CD4-positive, alpha-beta T cell treated with Interleukin-15 for 1 hour (primary cell): ENCODE results near the gene SSX2.
"Not testable (repeated sequence)": the region's sequence is repeated elsewhere in the genome, so short reads cannot be mapped to it uniquely, and the experiment has no call there.

Experiments used
- DNase-seq: peaks from one replicate; pipeline ENCODE4 v3.0.0-alpha.2; 2020

Gene SSX2

GRCh38 chrX:52707078-52707477 lies at the start of gene SSX2:
TSS of gene SSX2 (minus strand) at chrX:52707178. CDS start at chrX:52705749, 1,429 bp downstream.
- not testable (repeated sequence) for DNase-seq

DNA sequence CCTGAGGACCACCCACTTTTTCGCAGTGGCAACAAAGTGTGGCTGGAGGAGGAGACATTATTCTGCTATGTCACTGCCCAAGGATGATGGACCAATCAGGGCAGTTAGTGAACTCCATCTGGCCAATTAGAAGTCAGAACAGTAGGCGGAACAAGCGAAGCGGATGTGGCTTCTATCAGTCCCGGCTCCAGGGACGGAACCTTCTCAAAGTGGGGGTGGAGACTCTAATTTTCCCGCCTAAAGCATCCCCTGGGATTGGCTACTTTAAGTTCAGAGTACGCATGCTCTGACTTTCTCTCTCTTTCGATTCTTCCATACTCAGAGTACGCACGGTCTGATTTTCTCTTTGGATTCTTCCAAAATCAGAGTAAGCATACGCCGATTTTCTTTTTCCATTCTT lies 44.0 kb upstream of the SSX2 start, which contains the start of gene SSX2B:
SSX2B (plus strand) TSS at position 301 of the 400 bp plus-strand sequence. CDS start 1,429 bp downstream, outside the sequence.
- not testable (repeated sequence) for DNase-seq

DNA sequence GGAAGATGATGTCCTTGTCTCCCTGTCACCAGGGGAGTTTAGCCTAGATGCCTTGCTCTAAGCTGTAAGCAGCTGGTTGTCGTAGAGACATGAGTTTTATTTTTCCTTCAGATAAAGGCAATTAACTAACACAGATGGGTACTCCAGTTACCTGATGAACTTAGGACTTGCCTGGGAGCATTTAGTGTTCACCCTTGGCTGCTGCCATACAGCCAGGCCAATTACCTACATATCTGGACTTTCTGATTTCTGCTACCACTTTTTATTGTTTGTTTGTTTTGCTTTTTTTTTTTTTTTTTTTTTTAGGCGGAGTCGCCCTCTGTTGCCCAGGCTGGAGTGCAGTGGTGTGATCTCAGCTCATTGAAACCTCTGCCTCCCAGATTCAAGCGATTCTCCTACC lies 14.9 kb downstream of the SSX2 start:
- DNase-seq, result not testable (repeated sequence)

GRCh38 chrX:52662218-52662617 lies 44.8 kb downstream of the SSX2 start:
- DNase-seq, result not testable (repeated sequence)

DNA sequence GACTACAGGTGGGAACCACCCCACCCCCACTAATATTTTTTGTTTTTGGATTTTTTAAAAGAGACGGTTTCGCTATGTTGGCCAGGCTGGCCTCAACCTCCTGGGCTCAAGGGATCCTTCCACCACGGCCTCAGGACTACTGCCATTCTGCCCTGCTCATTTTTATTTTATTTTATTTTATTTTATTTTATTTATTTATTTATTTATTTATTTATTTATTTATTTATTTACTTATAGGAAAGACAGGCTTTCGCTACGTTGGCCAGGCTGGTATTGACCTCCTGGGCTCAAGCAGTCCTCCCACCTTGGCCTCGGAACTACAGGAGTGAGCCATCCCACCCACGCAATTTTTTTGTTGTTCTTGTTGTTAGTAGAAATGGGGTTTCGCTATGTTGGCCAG lies 51.5 kb downstream of the SSX2 start:
- DNase-seq, result not testable (repeated sequence)

- not testable (repeated sequence) for DNase-seq
Observed at GRCh38 chrX:52654800-52655199, 52.2 kb downstream of the SSX2 start, which contains the start of gene SSX7. TSS of gene SSX7 (minus strand) at chrX:52654900. CDS start at chrX:52653472, 1,428 bp downstream.

DNA sequence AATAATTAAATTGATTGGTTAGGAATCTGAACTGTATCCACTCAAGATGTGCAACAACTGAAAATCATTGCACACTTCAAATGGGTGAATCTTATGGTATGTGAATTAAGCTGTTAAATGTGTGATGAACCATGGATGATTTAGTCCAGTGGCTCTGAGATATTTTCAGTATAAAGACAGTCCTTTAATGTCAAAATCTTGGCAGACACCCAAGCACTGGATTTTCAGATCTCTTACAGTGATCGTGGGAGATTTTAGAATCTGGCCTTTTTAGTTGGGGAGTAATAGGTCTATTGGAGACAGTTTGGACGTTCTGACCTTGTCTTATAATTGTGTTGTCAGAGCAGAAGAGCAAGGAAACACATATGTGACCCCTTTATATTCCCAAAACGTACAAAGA lies 56.3 kb downstream of the SSX2 start:
- not testable (repeated sequence) for DNase-seq

- DNase-seq, result not testable (repeated sequence)
Observed at GRCh38 chrX:52648956-52649355, 58.0 kb downstream of the SSX2 start.
